ENCODE data around the gene TCFL5.

Gene TCFL5

DNA sequence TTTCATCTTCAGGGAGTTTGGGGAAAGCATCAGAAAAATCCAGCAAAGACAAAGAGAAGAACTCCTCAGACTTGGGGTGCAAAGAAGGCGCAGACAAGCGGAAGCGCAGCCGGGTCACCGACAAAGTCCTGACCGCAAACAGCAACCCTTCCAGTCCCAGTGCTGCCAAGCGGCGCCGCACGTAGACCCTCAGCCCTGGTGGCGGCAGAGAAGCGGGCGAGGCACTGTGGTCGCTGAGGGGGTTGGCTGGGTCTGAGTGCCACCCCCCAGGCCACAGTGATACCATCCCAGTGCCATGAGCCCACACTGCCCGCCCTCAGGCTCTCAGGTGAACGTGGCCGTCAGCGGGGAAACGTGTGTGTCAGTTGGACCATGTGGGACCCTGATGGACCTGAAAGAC lies 62.2 kb downstream of the TCFL5 start:
- Mint-ChIP-seq H3K36me3 (peaks cover 9% of the 10 kb centered on the region), H3K4me1 (peaks cover 14% of the 10 kb centered on the region), H3K27ac (no peak overlapping the region), H3K27me3 (no peaks in the 10 kb centered on the region), H3K9me3 (no peaks in the 10 kb centered on the region), H3K4me3 (no peak overlapping the region)
- ATAC-seq (ENCODE audit: low read depth) = no peak
- no peak for DNase-seq (ENCODE audit: low spot score in 2 of 2)

DNA sequence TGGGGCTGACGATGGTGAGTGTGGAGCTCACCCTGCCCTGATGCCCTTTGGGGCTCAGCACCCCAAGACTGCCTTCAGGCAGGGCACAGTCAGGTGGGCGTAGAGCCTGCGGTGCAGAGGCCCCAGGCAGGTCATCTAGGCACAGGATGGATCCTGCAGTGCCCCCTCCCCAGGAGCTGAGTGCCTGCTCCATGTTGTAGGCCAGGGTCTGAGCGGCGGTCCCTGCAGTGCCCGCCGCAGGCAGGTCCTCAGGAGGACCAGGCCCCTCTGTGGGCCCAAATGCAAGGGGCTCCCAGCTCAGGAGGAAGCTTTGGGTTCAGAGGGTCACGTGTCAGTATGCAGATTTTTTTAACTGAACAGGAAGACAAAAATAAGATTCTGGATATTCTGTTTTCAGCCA lies 62.6 kb downstream of the TCFL5 start:
- Mint-ChIP-seq H3K4me1 (peaks cover 12% of the 10 kb centered on the region), H3K4me3 (no peak overlapping the region), H3K9me3 (no peaks in the 10 kb centered on the region), H3K27ac (no peak overlapping the region), H3K36me3 (peaks cover 9% of the 10 kb centered on the region), H3K27me3 (no peaks in the 10 kb centered on the region)
- DNase-seq (ENCODE audit: low spot score in 2 of 2) = no peak
- no peak for ATAC-seq (ENCODE audit: low read depth)

DNA sequence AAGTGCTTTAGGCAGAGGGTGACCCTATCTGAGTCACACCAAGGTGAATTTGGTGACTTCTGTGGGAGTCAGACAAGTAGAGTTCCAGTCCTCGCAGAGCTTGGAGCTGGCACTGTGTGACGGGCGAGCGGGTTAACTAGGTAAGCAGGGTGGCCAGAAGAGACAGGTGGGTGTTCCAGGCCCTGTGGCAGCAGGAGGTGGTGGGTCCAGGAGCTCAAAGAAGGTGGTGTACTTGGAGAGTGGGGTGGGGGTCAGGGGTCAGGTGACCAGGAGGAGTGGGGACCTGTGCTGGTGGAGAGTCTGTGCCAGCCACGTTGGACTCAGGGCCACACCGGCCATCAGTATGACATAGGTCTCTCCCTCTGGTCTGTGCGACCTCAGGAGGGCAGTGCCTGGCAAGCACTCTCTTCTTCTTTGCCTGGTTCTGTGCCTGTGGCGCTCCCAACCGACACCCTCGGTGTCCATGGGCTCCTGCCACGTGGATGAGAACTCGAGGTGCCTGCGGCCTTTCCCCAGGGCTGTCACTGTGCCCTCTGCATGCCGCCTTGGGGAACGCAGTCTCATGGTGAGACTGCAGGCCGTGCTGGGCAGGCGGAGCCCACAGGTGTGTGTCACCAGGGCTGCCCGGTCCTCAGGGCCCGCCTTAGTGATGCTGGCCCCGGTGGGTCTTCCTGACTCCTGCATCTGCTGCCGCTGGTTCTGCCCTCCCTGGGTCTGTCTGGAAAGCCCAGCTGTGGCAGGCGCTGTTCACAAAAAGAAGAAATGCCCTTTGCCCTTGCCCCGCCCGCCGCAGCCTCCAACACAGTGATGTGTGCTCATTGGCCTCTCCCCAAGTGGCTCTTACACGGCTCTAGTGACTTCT lies 63.7 kb downstream of the TCFL5 start:
- no peaks in the 10 kb centered on the region for H3K9me3 Mint-ChIP-seq
- H3K36me3 Mint-ChIP-seq = peaks cover 9% of the 10 kb centered on the region
- H3K27ac Mint-ChIP-seq = peak overlapping the region; percentile 48
- DNase-seq (ENCODE audit: low spot score in 2 of 2) (no peak), ATAC-seq (ENCODE audit: low read depth) (no peak)
- H3K4me1 Mint-ChIP-seq = peaks cover 14% of the 10 kb centered on the region
- H3K27me3 Mint-ChIP-seq = no peaks in the 10 kb centered on the region
- peak overlapping the region; percentile 93 for H3K4me3 Mint-ChIP-seq

DNA sequence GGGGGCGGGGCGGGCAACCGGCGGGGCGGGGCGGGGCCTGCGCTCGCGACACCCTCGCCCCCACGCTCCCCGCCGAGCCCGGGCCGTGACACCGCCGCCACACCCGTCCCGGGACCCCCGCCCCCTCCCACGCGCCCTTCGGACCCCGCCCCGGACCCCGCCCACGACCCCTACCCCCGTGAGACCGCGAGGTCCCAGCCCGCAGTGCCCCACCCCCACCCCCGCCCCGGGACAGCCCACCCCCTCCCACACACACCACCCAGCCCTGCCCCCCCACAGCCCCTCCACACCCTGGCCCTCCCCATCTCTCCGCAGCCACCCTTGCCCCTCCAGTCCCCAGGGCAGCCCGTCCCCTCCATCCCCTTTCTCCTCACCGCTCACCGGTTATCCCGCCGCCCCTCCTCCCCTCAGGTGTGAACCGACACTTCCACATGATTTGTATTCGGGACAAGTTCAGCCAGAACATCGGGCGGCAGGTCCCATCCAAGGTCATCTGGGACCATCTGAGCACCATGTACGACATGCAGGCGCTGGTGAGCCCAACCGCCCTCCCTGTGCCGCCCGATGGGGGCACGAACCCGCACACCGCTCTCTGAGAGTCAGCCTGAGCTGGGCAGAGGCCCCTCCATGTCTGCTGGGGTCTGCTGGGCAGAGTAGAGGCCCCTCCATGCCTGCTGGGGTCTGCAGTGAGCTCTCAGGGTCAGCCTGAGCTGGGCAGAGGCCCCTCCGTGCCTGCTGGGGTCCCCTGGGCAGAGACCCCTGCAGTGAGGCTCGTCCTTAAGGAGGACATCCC lies 64.7 kb downstream of the TCFL5 start:
- H3K4me3 Mint-ChIP-seq = peak overlapping the region; percentile 93
- peak overlapping the region; percentile 90 for H3K27ac Mint-ChIP-seq
- peaks cover 9% of the 10 kb centered on the region for H3K36me3 Mint-ChIP-seq
- H3K27me3 Mint-ChIP-seq = no peaks in the 10 kb centered on the region
- DNase-seq (ENCODE audit: low spot score in 2 of 2) = no peak
- ATAC-seq (ENCODE audit: low read depth) = no peak
- peaks cover 16% of the 10 kb centered on the region for H3K4me1 Mint-ChIP-seq
- H3K9me3 Mint-ChIP-seq = no peaks in the 10 kb centered on the region

DNA sequence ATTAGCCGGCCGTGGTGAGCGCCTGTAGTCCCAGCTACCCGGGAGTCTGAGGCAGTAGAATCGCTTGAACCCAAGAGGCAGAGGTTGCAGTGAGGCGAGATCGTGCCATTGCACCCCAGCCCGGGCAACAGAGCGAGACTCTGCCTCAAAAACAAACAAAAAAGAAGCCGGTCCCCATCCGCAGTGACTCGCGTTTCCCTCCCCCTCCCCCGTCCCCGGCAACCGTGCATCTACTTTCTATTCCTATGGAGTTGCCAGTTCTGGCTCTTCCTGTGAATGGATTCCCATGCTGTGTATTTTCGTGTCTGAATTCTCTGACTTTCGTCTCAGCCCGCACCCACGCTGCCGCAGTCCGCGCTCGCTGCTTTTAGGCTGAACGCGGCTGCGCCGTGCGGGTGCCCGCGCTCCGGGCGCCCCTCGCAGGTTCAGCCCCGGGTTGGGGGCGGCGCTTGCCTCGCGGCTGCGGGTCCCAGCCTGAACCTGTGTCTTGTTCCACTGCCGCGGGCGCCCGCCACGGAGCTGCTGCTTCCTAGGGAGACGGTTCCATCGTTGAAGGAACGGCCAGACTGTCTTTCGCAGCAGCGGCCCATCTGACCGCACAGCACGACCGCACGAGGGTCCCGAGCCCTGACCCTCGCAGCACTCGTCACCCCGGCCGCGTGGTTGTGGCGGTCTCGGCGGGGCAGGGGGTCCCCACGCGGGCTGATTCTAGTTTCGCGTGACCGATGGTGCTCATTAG lies 66.4 kb downstream of the TCFL5 start:
- ATAC-seq (ENCODE audit: low read depth) (no peak), DNase-seq (ENCODE audit: low spot score in 2 of 2) (peak in 1 of 2 donors; percentile 64)
- Mint-ChIP-seq H3K4me3 (peak overlapping the region; percentile 82), H3K36me3 (peaks cover 7% of the 10 kb centered on the region), H3K27ac (peak overlapping the region; percentile 85), H3K27me3 (no peaks in the 10 kb centered on the region), H3K9me3 (no peaks in the 10 kb centered on the region), H3K4me1 (peaks cover 20% of the 10 kb centered on the region)

DNA sequence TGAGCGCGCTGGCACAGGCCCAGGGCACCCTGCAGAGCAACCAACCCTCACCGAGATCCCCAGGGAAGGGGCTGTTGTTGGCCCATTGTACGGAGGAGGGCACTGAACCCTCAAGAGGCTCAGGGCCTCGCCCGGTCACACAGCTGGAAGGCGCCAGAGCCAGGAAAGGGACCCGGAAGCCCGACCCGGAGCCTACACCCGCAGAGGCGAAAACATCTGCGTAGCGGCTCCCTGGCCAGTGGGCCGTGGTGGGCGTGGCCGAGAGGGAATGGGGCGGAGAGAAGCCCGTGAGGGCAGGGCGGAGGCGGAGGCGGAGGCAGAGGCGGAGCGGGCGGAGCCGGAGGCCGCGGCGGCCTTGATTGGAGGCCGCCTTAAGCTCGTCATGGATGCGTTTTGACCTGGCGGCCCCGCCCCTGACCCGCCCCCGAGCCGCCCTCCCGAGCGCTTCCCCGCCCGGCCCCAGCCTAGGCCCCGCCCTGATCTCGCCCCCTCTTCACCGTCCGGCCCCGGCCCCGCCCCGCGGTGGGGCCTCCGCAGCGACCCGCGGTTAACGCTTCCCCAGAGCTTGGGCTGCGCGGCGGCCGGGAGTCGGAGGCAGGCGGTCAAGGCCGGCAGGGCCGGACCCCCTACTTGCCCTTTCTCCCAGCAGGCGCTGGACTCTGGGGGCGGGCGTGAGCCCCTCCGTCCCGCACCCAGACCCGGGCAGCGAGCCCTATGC lies 67.5 kb downstream of the TCFL5 start:
- H3K27me3 Mint-ChIP-seq = no peaks in the 10 kb centered on the region
- H3K4me1 Mint-ChIP-seq = peaks cover 20% of the 10 kb centered on the region

DNA sequence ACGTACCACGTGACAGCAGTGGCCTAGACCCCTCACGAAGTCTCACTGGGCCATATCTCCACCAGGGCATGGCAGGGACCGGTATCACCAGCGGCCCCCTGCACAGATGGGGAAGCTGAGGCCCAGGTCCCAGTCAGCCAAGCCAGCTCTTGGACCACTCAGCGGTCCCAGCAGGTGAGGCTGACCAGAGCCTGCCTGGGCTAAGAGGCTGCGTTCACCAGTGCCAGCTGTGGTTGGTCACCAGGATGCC lies 67.9 kb downstream of the TCFL5 start:
- Mint-ChIP-seq H3K36me3 (peaks cover 4% of the 10 kb centered on the region), H3K27ac (peak overlapping the region; percentile 85), H3K9me3 (no peaks in the 10 kb centered on the region), H3K4me1 (peaks cover 18% of the 10 kb centered on the region), H3K27me3 (no peaks in the 10 kb centered on the region), H3K4me3 (peak overlapping the region; percentile 44)
- no peak for ATAC-seq (ENCODE audit: low read depth)
- DNase-seq (ENCODE audit: low spot score in 2 of 2) = peak in 1 of 2 donors; percentile 50

More for the DNA sequence above, 67.5 kb downstream of the TCFL5 start:
- Mint-ChIP-seq H3K36me3 (peaks cover 5% of the 10 kb centered on the region), H3K4me3 (peak overlapping the region; percentile 82), H3K9me3 (no peaks in the 10 kb centered on the region), H3K27ac (peak overlapping the region; percentile 85)
- ATAC-seq (ENCODE audit: low read depth) (peak; percentile 75), DNase-seq (ENCODE audit: low spot score in 2 of 2) (peak; percentile 98 to 99)

DNA sequence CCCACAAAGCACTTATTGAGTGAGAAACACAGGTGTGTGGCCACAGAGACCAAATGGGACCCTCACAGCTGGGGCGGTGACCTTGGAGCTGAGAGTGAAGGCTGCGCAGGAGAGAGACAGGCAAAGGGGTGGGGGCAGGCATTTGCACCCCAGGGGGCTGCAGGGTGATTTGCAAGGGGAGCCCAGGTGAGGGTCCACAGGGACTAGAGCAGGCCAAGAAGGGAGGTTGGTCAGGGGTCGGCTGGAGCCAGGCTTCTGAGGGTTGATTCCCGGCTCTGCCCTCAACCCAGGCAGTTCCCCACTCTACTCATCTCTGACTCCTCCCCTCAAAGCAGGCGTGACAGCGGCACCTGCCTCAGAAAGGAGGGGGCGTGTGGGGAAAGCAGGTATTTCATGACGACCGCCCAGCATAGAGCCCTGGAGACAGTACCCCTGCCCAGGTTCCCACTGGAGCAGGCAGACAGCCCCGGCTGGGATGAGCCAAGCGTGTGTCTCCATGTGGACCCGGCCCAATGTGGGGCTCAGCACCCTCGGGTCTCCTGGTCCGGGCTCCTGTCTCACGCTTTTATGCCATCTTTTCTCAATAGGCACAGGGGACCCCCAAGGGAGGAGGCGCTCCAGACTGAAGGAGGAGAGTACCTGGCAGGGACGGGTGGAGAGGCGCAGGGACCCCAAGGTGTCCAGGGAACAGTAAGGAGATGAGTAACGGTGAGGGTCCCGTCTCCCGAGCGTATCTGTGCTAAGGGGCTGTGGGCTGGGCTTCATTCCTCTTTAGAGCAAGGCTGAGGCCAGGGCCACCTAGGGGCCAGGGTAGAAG lies 68.5 kb downstream of the TCFL5 start:
- Mint-ChIP-seq H3K27ac (peak overlapping the region; percentile 85), H3K27me3 (no peaks in the 10 kb centered on the region), H3K36me3 (no peaks in the 10 kb centered on the region), H3K4me1 (peaks cover 18% of the 10 kb centered on the region), H3K9me3 (no peaks in the 10 kb centered on the region), H3K4me3 (peak overlapping the region; percentile 44)
- ATAC-seq (ENCODE audit: low read depth) (no peak), DNase-seq (ENCODE audit: low spot score in 2 of 2) (peak in 1 of 2 donors; percentile 50)

DNA sequence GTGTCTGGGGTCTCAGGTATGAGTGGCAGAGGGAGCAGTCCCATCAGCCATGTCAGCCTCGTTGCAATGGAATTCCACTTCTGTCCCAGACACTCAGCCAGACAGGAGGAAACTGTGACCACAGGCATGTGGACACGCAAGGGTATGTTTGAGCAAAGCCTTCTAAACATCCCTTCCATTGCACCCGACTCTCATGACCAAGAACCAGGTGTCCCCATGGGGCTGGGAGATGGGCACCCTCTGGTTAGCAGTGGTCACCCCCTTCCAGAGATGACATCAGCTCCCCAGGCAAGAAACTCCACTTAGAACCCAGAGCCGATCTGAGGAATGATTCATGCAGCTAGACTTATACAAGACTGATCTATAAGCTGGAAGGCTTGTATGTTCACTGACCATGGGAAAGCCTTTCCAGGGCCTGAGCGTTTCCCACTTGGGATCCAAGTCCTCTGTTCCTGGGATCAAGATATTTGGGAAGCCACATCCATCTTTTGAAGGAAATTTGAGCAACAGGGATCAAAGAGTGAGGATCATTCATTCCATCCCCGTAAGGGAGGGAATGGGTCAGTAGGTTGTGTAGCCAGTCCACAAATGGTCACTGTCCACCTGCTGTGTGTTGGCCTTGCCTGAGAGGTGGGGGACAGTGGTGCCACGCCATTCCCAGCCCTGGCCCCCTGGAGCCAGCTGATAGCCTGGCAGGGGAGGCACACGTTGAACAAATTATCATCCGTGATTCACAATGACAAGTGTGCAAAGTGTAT lies 69.3 kb downstream of the TCFL5 start:
- no peaks in the 10 kb centered on the region for H3K9me3 Mint-ChIP-seq
- DNase-seq (ENCODE audit: low spot score in 2 of 2) = no peak
- H3K27me3 Mint-ChIP-seq = no peaks in the 10 kb centered on the region
- peak overlapping the region; percentile 67 for H3K27ac Mint-ChIP-seq
- no peak for ATAC-seq (ENCODE audit: low read depth)
- H3K4me3 Mint-ChIP-seq = no peak overlapping the region
- H3K4me1 Mint-ChIP-seq = peaks cover 15% of the 10 kb centered on the region
- H3K36me3 Mint-ChIP-seq = no peaks in the 10 kb centered on the region

DNA sequence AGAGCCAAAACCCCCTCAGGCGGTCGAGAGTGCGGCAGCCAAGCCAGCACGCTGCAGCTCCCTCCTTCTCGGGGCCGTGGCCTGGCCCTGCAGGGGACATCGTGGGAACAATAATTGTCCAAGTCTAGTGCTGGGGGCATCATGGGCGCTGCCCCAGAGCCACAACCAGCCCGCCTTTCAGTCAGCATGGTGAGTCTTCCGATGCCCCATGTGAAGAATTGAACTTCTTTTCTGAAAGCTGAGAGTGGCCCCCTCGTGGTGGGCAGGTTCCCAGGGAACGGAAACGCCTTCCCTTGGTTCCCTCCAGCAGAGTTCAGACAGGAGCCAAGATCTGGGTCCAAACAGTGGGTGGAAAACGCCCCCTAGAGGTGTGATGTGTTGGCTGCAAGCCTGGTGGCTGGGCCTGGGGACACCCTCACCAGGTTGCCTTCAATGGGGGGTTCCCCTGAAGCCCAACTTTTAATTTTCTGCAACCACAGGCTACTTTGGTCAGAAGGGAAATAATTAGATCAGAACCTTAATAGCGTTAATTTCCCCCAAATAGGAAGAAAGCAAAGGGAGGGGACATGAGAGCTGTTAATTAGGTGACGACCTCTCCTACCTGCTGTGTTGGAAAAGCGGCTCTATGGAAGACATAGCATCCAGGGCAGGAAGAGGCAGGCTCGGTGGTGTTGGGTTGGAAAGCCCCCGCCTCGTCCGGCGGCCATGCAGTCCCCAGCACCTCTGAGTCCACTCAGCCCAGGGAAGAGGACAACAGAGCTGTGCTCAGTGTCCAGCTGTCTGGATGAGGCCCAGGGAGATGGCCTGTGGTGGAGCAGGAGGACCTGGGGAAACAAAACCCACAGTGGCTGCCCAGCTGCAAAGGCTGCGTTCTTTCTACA lies 70.1 kb downstream of the TCFL5 start:
- no peak for ATAC-seq (ENCODE audit: low read depth)
- H3K4me3 Mint-ChIP-seq = no peak overlapping the region

More for the DNA sequence above, 70.1 kb downstream of the TCFL5 start:
- no peaks in the 10 kb centered on the region for H3K9me3 Mint-ChIP-seq
- no peak overlapping the region for H3K27ac Mint-ChIP-seq
- peak; percentile 59 to 65 for DNase-seq (ENCODE audit: low spot score in 2 of 2)
- no peaks in the 10 kb centered on the region for H3K36me3 Mint-ChIP-seq
- H3K27me3 Mint-ChIP-seq = no peaks in the 10 kb centered on the region
- H3K4me1 Mint-ChIP-seq = peaks cover 12% of the 10 kb centered on the region

Data from memory B cell (primary cell).